GM23338 (cell line): ENCODE data around the gene SLC35F4. TPM values are rescaled to one million over a fixed set of nuclear protein-coding genes. Genes with fewer than 3 reads are reported as not detected.

ENCODE experiments used
- CTCF ChIP-seq, 2 experiments: fragments of 200-600 bp in 1 of 2; sonication (generic) in 1 of 2; conservative IDR thresholded peaks; 2 replicates each; pipeline versions ENCODE4 v1.5.1 to v1.6.1; 2016 to 2017; ENCODE audit warnings: antibody characterized with exemption in 2 of 2, low read depth in 2 of 2, mild to moderate bottlenecking in 2 of 2, moderate library complexity in 1 of 2
- ETS1 ChIP-seq: IDR thresholded peaks from 2 replicates; pipeline ENCODE4 v1.6.1; 2016; ENCODE audit warnings: antibody characterized with exemption
- EZH2 ChIP-seq: fragments of 200-600 bp; sonication (generic); IDR thresholded peaks from one replicate; pipeline ENCODE4 v1.8.0; 2017; ENCODE audit warnings: antibody characterized with exemption, mild to moderate bottlenecking, low read depth; ENCODE audit not compliant: unreplicated experiment
- EZH2phosphoT487 ChIP-seq: fragments of 200-600 bp; sonication (generic); IDR thresholded peaks from one replicate; pipeline ENCODE4 v1.8.1; 2018; ENCODE audit warnings: antibody characterized with exemption; ENCODE audit not compliant: unreplicated experiment
- NANOG ChIP-seq: IDR thresholded peaks from 2 replicates; pipeline ENCODE4 v1.6.1; 2016; ENCODE audit warnings: antibody characterized with exemption, borderline replicate concordance
- POLR2AphosphoS5 ChIP-seq: IDR thresholded peaks from 2 replicates; pipeline ENCODE4 v1.6.1; 2016; ENCODE audit warnings: antibody characterized with exemption, low read depth
- STAT1 ChIP-seq: IDR thresholded peaks from one replicate; pipeline ENCODE4 v1.6.1; 2016; ENCODE audit warnings: antibody characterized with exemption; ENCODE audit not compliant: unreplicated experiment
- ZNF114 ChIP-seq: fragments of 250-450 bp; sonication (Bioruptor Pico); IDR thresholded peaks from 2 replicates; pipeline ENCODE4 v1.5.0; 2020; ENCODE audit warnings: mild to moderate bottlenecking, moderate library complexity
- ZNF462 ChIP-seq: fragments of 250-450 bp; sonication (Bioruptor Pico); IDR thresholded peaks from 2 replicates; pipeline ENCODE4 v1.5.0; 2020; ENCODE audit warnings: mild to moderate bottlenecking, moderate library complexity
- polyA plus RNA-seq: library from polyadenylated mRNA; unstranded; fragments of >200 nt; fragmentation: Nextera tagmentation; extraction: Ambion mirVana; gene quantifications from 2 replicates; pipeline ENCODE4 v1.2.1, GENCODE V29; 2016
- total RNA-seq: library from RNA; depleted of rRNA; stranded (reverse); fragments of >200 nt; shearing (Covaris generic); gene quantifications from 2 replicates; pipeline ENCODE4 v1.2.3, GENCODE V29; 2014

SLC35F4 gene
- total and polyA plus RNA-seq, 2 experiments from 2014 or later, result 0.10 TPM; not detected in 1

- TF ChIP-seq ZNF462 (CRISPR knock-in tag), result no peak
- no peak for TF ChIP-seq POLR2AphosphoS5
- TF ChIP-seq EZH2phosphoT487, result no peak
- TF ChIP-seq CTCF (conservative IDR thresholded peaks at IDR 0.05; ENCODE audit: low read depth in 2 of 2), result no peak
- TF ChIP-seq STAT1, result no peak
- no peak for TF ChIP-seq ZNF114 (CRISPR knock-in tag)
- no peak for TF ChIP-seq EZH2
- no peak for TF ChIP-seq ETS1
- no peak for TF ChIP-seq NANOG
Observed at GRCh38 chr14:57748279-57748678, 117.6 kb downstream of the SLC35F4 start (continued).
